Subcutaneous preadipocyte (primary cell): ENCODE results near the gene SPESP1. TPM values are rescaled to one million over a fixed set of nuclear protein-coding genes. Genes with fewer than 3 reads are reported as not detected.

Source experiments
- total RNA-seq: library from RNA; depleted of rRNA; stranded (reverse); fragments of >200 nt; gene quantifications from 2 replicates; pipeline ENCODE4 v1.2.3, GENCODE V29; 2012

SPESP1 gene
- total RNA-seq = 4.8 and 8.8 TPM in 2 replicates

GRCh38 chr15:68930268-68931022 is at the start of gene SPESP1:
Gene SPESP1 (plus strand): TSS chr15:68930525. CDS start chr15:68930654, 129 bp downstream.

Other genes starting within 250 kb of the SPESP1 start
- 30.5 and 49.7 TPM in 2 replicates for gene ANP32A, start 109.6 kb upstream of the SPESP1 start, total RNA-seq
- 0.20 and 0.37 TPM in 2 replicates for gene NOX5, start 84.2 kb downstream of the SPESP1 start, total RNA-seq
- gene GLCE, start 230.1 kb downstream of the SPESP1 start, total RNA-seq = 13.2 and 20.7 TPM in 2 replicates